Astrocyte (in vitro differentiated cells and primary cell): ENCODE data around the gene CHEK1. TPM values are rescaled to one million over a fixed set of nuclear protein-coding genes. Genes with fewer than 3 reads are reported as not detected.
A peak's percentile ranks its signal among the peaks of the same experiment; 100 is the strongest.

Experiments used
- DNase-seq: peaks from one replicate; pipeline ENCODE4 v3.0.0-alpha.2; 2010; ENCODE audit warnings: low read depth
- FAIRE-seq: peaks from 2 replicates; lab custom pipeline; 2011; peaks lifted over from hg19 to GRCh38; lab: Jason Lieb, UNC
- H2AFZ ChIP-seq: 2 replicates; pipeline ENCODE4 v1.6.0; 2012; ENCODE audit warnings: low read depth, low read length, inconsistent platforms
- H3K27ac ChIP-seq: 2 replicates; pipeline ENCODE4 v1.5.1; 2011; ENCODE audit warnings: low read depth, low read length, inconsistent platforms
- H3K27me3 ChIP-seq: 2 replicates; pipeline ENCODE4 v1.6.0; 2011; ENCODE audit warnings: low read length, inconsistent platforms; ENCODE audit not compliant: insufficient read depth
- H3K36me3 ChIP-seq: 2 replicates; pipeline ENCODE4 v1.5.1; 2011; ENCODE audit warnings: low read length, inconsistent platforms; ENCODE audit not compliant: insufficient read depth
- H3K4me1 ChIP-seq: 2 replicates; pipeline ENCODE4 v1.5.1; 2011; ENCODE audit warnings: low read length, inconsistent platforms; ENCODE audit not compliant: insufficient read depth
- H3K4me2 ChIP-seq: 2 replicates; pipeline ENCODE4 v1.6.0; 2012; ENCODE audit warnings: low read length, inconsistent platforms
- H3K4me3 ChIP-seq: 2 replicates; pipeline ENCODE4 v1.5.1; 2011; ENCODE audit warnings: low read depth, mild to moderate bottlenecking, low read length, inconsistent platforms; ENCODE audit not compliant: insufficient read depth
- H3K79me2 ChIP-seq: 2 replicates; pipeline ENCODE4 v1.6.0; 2012; ENCODE audit warnings: mild to moderate bottlenecking, low read length, inconsistent platforms; ENCODE audit not compliant: insufficient read depth
- H3K9ac ChIP-seq: 2 replicates; pipeline ENCODE4 v1.6.0; 2012; ENCODE audit warnings: mild to moderate bottlenecking, low read length, inconsistent platforms
- H3K9me3 ChIP-seq: 2 replicates; pipeline ENCODE4 v1.5.1; 2012; ENCODE audit warnings: low read depth, mild to moderate bottlenecking, low read length, inconsistent platforms; ENCODE audit not compliant: insufficient read depth
- H4K20me1 ChIP-seq: 2 replicates; pipeline ENCODE4 v1.6.0; 2012; ENCODE audit warnings: low read length, inconsistent platforms; ENCODE audit not compliant: insufficient read depth
- H3K27ac Mint-ChIP-seq: one replicate; pipeline ENCODE4 v1.8.0; 2021; ENCODE audit warnings: mild to moderate bottlenecking, mixed read lengths; ENCODE audit not compliant: unreplicated experiment
- H3K27me3 Mint-ChIP-seq: one replicate; pipeline ENCODE4 v1.8.0; 2021; ENCODE audit warnings: low read depth, mixed read lengths; ENCODE audit not compliant: unreplicated experiment
- H3K36me3 Mint-ChIP-seq: one replicate; pipeline ENCODE4 v1.8.0; 2021; ENCODE audit warnings: low read depth, mixed read lengths; ENCODE audit not compliant: unreplicated experiment
- H3K4me1 Mint-ChIP-seq: one replicate; pipeline ENCODE4 v1.8.0; 2021; ENCODE audit warnings: low read depth, mixed read lengths; ENCODE audit not compliant: unreplicated experiment
- H3K4me3 Mint-ChIP-seq: one replicate; pipeline ENCODE4 v1.8.0; 2021; ENCODE audit warnings: mild to moderate bottlenecking, moderate library complexity, mixed read lengths; ENCODE audit not compliant: unreplicated experiment
- H3K9me3 Mint-ChIP-seq: one replicate; pipeline ENCODE4 v1.8.0; 2021; ENCODE audit warnings: mild to moderate bottlenecking, mixed read lengths; ENCODE audit not compliant: unreplicated experiment
- EZH2 ChIP-seq: IDR thresholded peaks from 2 replicates; pipeline ENCODE4 v1.6.1; 2012; ENCODE audit warnings: mild to moderate bottlenecking, low read length, inconsistent platforms; ENCODE audit not compliant: insufficient read depth
- total RNA-seq: library from RNA; stranded (reverse); gene quantifications from 2 replicates; pipeline ENCODE4 v1.2.1, GENCODE V29; 2021
- TF ChIP-seq, protein P1 (sequence below): IDR thresholded peaks from 2 replicates; pipeline ENCODE4 v1.5.1; 2011; ENCODE audit warnings: low read depth, mild to moderate bottlenecking, inconsistent platforms, low read length, moderate library complexity; ENCODE audit not compliant: insufficient read depth

The CHEK1 gene
- total RNA-seq, 1 donor from 2014 or later: 30.3 TPM

GRCh38 chr11:125594958-125595357, 30.0 kb upstream of the CHEK1 start:
- Mint-ChIP-seq H3K36me3 (no peaks in the 10 kb centered on the region), H3K27ac (no peak overlapping the region), H3K9me3 (peaks cover 3% of the 10 kb centered on the region), H3K4me1 (peaks cover 19% of the 10 kb centered on the region), H3K4me3 (no peak overlapping the region), H3K27me3 (no peaks in the 10 kb centered on the region)
- TF ChIP-seq, protein P1, sequence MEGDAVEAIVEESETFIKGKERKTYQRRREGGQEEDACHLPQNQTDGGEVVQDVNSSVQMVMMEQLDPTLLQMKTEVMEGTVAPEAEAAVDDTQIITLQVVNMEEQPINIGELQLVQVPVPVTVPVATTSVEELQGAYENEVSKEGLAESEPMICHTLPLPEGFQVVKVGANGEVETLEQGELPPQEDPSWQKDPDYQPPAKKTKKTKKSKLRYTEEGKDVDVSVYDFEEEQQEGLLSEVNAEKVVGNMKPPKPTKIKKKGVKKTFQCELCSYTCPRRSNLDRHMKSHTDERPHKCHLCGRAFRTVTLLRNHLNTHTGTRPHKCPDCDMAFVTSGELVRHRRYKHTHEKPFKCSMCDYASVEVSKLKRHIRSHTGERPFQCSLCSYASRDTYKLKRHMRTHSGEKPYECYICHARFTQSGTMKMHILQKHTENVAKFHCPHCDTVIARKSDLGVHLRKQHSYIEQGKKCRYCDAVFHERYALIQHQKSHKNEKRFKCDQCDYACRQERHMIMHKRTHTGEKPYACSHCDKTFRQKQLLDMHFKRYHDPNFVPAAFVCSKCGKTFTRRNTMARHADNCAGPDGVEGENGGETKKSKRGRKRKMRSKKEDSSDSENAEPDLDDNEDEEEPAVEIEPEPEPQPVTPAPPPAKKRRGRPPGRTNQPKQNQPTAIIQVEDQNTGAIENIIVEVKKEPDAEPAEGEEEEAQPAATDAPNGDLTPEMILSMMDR: no peak
- TF ChIP-seq EZH2: no peak
- peak overlapping the region; percentile 28 for H3K4me2 ChIP-seq
- H3K36me3 ChIP-seq: peaks cover 16% of the 10 kb centered on the region
- H3K4me1 ChIP-seq: peaks cover 4% of the 10 kb centered on the region
- FAIRE-seq (no peak), DNase-seq (no peak)
- H2AFZ ChIP-seq: no peak overlapping the region
- no peak overlapping the region for H3K27ac ChIP-seq
- H3K4me3 ChIP-seq: no peak overlapping the region
- H3K27me3 ChIP-seq: no peaks in the 10 kb centered on the region
- no peaks in the 10 kb centered on the region for H3K9me3 ChIP-seq
- peaks cover 33% of the 10 kb centered on the region for H4K20me1 ChIP-seq
- no peak overlapping the region for H3K9ac ChIP-seq
- H3K79me2 ChIP-seq: peaks cover 71% of the 10 kb centered on the region

DNA sequence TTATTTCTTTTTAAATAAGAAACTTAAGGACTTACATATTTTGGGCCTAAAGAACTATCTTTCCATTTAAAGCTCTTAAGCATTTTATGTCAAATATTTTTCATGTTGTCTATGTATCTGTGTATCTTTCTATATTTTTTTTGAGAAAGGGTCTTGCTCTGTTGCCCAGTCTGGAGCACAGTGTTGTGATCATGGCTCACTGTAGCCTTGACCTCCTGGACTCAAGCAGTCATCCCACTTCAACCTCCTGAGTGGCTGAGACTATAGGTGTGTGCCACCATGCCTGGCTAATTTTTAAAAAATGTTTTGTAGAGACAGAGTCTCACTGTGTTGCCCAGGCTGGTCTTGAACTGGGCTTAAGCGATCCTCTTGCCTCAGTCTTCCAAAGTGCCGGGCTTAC, 24.3 kb upstream of the CHEK1 start:
- peaks cover 41% of the 10 kb centered on the region for H3K79me2 ChIP-seq
- no peaks in the 10 kb centered on the region for H3K9me3 Mint-ChIP-seq
- TF ChIP-seq, protein P1: no peak
- no peak for TF ChIP-seq EZH2

DNA sequence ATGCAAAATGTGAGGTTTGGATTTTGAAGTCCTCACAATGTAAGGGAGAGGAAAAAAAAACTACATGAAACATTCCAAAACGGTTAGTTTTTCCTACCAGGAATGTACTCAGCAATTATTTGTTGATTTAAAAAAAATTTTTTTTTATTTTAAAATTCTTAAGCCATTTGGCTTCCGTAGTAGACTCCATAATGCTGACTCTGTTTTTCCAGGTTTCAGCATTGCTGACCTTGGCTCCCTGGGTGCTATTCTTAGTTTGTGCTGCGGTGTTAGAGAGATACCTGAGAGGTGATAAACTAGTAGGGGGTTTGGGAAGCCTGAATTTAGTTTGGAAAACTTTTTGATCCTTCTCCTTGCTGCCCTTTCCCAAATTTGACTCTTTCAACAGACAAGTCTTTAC, 21.8 kb upstream of the CHEK1 start:
- FAIRE-seq (no peak), DNase-seq (peak; percentile 17)

More for the DNA sequence above, 24.3 kb upstream of the CHEK1 start:
- no peak overlapping the region for H3K4me2 ChIP-seq
- H3K27ac ChIP-seq: no peak overlapping the region
- H3K27me3 ChIP-seq: no peaks in the 10 kb centered on the region
- no peak for DNase-seq
- FAIRE-seq: no peak
- peaks cover 4% of the 10 kb centered on the region for H3K36me3 Mint-ChIP-seq
- no peaks in the 10 kb centered on the region for H3K27me3 Mint-ChIP-seq
- no peaks in the 10 kb centered on the region for H3K9me3 ChIP-seq
- no peaks in the 10 kb centered on the region for H3K4me1 ChIP-seq
- peak overlapping the region; percentile 41 for H3K27ac Mint-ChIP-seq
- no peak overlapping the region for H3K4me3 Mint-ChIP-seq
- peaks cover 3% of the 10 kb centered on the region for H3K4me1 Mint-ChIP-seq
- no peak overlapping the region for H3K9ac ChIP-seq
- H4K20me1 ChIP-seq: peaks cover 50% of the 10 kb centered on the region
- no peak overlapping the region for H2AFZ ChIP-seq
- peaks cover 54% of the 10 kb centered on the region for H3K36me3 ChIP-seq
- H3K4me3 ChIP-seq: no peak overlapping the region

More for the DNA sequence above, 21.8 kb upstream of the CHEK1 start:
- no peaks in the 10 kb centered on the region for H3K9me3 Mint-ChIP-seq
- H3K4me1 Mint-ChIP-seq: no peaks in the 10 kb centered on the region
- peak overlapping the region; percentile 28 for H3K9ac ChIP-seq
- no peaks in the 10 kb centered on the region for H3K27me3 ChIP-seq
- no peak for TF ChIP-seq EZH2
- TF ChIP-seq, protein P1: no peak
- peaks cover 69% of the 10 kb centered on the region for H3K36me3 ChIP-seq
- peak overlapping the region; percentile 31 for H3K4me2 ChIP-seq
- no peaks in the 10 kb centered on the region for H3K9me3 ChIP-seq
- H3K79me2 ChIP-seq: peaks cover 19% of the 10 kb centered on the region
- no peak overlapping the region for H3K27ac Mint-ChIP-seq
- no peaks in the 10 kb centered on the region for H3K4me1 ChIP-seq
- no peak overlapping the region for H3K4me3 Mint-ChIP-seq
- peaks cover 6% of the 10 kb centered on the region for H3K36me3 Mint-ChIP-seq
- peaks cover 50% of the 10 kb centered on the region for H4K20me1 ChIP-seq
- no peak overlapping the region for H3K4me3 ChIP-seq
- no peaks in the 10 kb centered on the region for H3K27me3 Mint-ChIP-seq
- H2AFZ ChIP-seq: no peak overlapping the region
- H3K27ac ChIP-seq: peak overlapping the region; percentile 56
